K562 (cell line): ENCODE results near the gene GALNT17. TPM values are rescaled to one million over a fixed set of nuclear protein-coding genes. Genes with fewer than 3 reads are reported as not detected.

Experiments
- ATAC-seq: fragments of 200-7000 bp; cut with Tn5 transposase; 3 replicates; pipeline ENCODE4 v1.9.1; 2020; ENCODE audit warnings: moderate library complexity
- BruUV-seq: library from RNA; stranded (reverse); fragments of 400-500 nt; replicated peaks from 2 replicates; lab custom pipeline; 2021; lab: Mats Ljungman, UMichigan
- CTCF ChIA-PET: fragments of 300-600 bp; formaldehyde crosslinking; extraction: SDS; loops from one replicate; lab custom pipeline; 2021; ENCODE audit warnings: low intra/inter-chr PET ratio; lab: Yijun Ruan, JAX
- POLR2A ChIA-PET: fragments of 300-600, 350-650 bp; sonication (Branson Sonifier 250); formaldehyde crosslinking; extraction: SDS; loops from one replicate; lab custom pipeline; 2021; ENCODE audit warnings: antibody characterized with exemption, inconsistent platforms; lab: Yijun Ruan, JAX
- DNase-seq, 4 experiments: peaks; one replicate each; pipeline versions ENCODE4 v3.0.0 to v3.0.0-alpha.2; 2011 to 2018; ENCODE audit warnings: low spot score in 3 of 4, mixed read lengths in 3 of 4; ENCODE audit errors: extremely low read depth in 1 of 4
- FAIRE-seq: peaks from 2 replicates; lab custom pipeline; 2011; peaks lifted over from hg19 to GRCh38; lab: Jason Lieb, UNC
- H2AFZ ChIP-seq: 2 replicates; pipeline ENCODE4 v1.6.0; 2011; ENCODE audit warnings: low read depth, low read length, control low read depth, inconsistent platforms
- H3K27ac ChIP-seq: fragments of 200-600 bp; 3 replicates; pipeline ENCODE4 v1.8.0; 2011; ENCODE audit warnings: low read depth, mild to moderate bottlenecking, control low read depth, inconsistent platforms, low read length, moderate library complexity, mixed read lengths; ENCODE audit errors: extremely low read depth
- H3K27me3 ChIP-seq, 2 experiments: fragments of 300-600 bp in 1 of 2; 2 replicates in 1 of 2; 3 replicates in 1 of 2; pipeline versions ENCODE4 v1.6.0 to v1.8.0; 2011; ENCODE audit warnings: inconsistent platforms in 2 of 2, low read length in 2 of 2, mild to moderate bottlenecking in 1 of 2, mixed read lengths in 1 of 2, moderate library complexity in 1 of 2; ENCODE audit not compliant: control insufficient read depth in 2 of 2, insufficient read depth in 2 of 2
- H3K36me3 ChIP-seq: fragments of 300-600 bp; 3 replicates; pipeline ENCODE4 v1.8.0; 2011; ENCODE audit warnings: mild to moderate bottlenecking, low read length, inconsistent platforms; ENCODE audit not compliant: control insufficient read depth, insufficient read depth
- H3K4me1 ChIP-seq, 2 experiments: fragments of 200-600 bp in 1 of 2; replicated peaks in 1 of 2; 2 replicates in 1 of 2; 3 replicates in 1 of 2; pipeline versions ENCODE4 v1.5.1 to v1.8.0; 2011; ENCODE audit warnings: inconsistent platforms in 2 of 2, low read length in 2 of 2, mild to moderate bottlenecking in 1 of 2, mixed read lengths in 1 of 2, moderate library complexity in 1 of 2; ENCODE audit not compliant: control insufficient read depth in 2 of 2, insufficient read depth in 2 of 2
- H3K4me2 ChIP-seq: 2 replicates; pipeline ENCODE4 v1.6.1; 2011; ENCODE audit warnings: low read length, control low read depth, inconsistent platforms, mixed read lengths; ENCODE audit not compliant: insufficient read depth
- H3K4me3 ChIP-seq: fragments of 200-600 bp; sonication (generic), shearing (Covaris generic); 2 replicates; pipeline ENCODE4 v1.5.1; 2016; ENCODE audit warnings: control low read depth, inconsistent platforms
- H3K79me2 ChIP-seq: fragments of 200-600 bp; 3 replicates; pipeline ENCODE4 v1.8.0; 2011; ENCODE audit warnings: low read length, inconsistent platforms; ENCODE audit not compliant: control insufficient read depth, insufficient read depth
- H3K9ac ChIP-seq, 2 experiments: 2 replicates each; pipeline versions ENCODE4 v1.6.0 to v1.6.1; 2011; ENCODE audit warnings: low read depth in 2 of 2, low read length in 2 of 2, control low read depth in 1 of 2, inconsistent platforms in 1 of 2, mild to moderate bottlenecking in 1 of 2, mixed read lengths in 1 of 2; ENCODE audit not compliant: insufficient read depth in 1 of 2
- H3K9me1 ChIP-seq: one replicate; pipeline ENCODE4 v1.6.0; 2011; ENCODE audit warnings: inconsistent platforms, mild to moderate bottlenecking, low read length, moderate library complexity; ENCODE audit not compliant: control insufficient read depth, insufficient read depth
- H3K9me3 ChIP-seq: replicated peaks from 2 replicates; pipeline ENCODE4 v1.5.1; 2011; ENCODE audit warnings: low read depth, low read length, inconsistent platforms; ENCODE audit not compliant: control insufficient read depth, insufficient read depth
- H4K20me1 ChIP-seq: replicated peaks from 2 replicates; pipeline ENCODE4 v1.6.1; 2011; ENCODE audit warnings: low read length, inconsistent platforms, mixed read lengths; ENCODE audit not compliant: control insufficient read depth, insufficient read depth
- ATF4 ChIP-seq: fragments of 450-650 bp; formaldehyde crosslinking; IDR thresholded peaks from 2 replicates; pipeline ENCODE4 v1.4.0; 2022; ENCODE audit warnings: mild to moderate bottlenecking, moderate library complexity
- EP400 ChIP-seq: fragments of 450-650 bp; IDR thresholded peaks from 2 replicates; pipeline ENCODE4 v1.6.1; 2017; ENCODE audit warnings: antibody characterized with exemption, mild to moderate bottlenecking, moderate library complexity
- ESRRA ChIP-seq: fragments of 450-650 bp; IDR thresholded peaks from 2 replicates; pipeline ENCODE4 v1.6.1; 2014; ENCODE audit warnings: low read depth, mild to moderate bottlenecking, moderate library complexity, borderline replicate concordance
- HMG20A ChIP-seq: fragments of 450-650 bp; formaldehyde crosslinking; conservative IDR thresholded peaks from 2 replicates; pipeline ENCODE4 v1.4.0; 2020; ENCODE audit warnings: mild to moderate bottlenecking, mixed read lengths
- ILF3 ChIP-seq: fragments of 450-650 bp; IDR thresholded peaks from 2 replicates; pipeline ENCODE4 v1.6.1; 2018; ENCODE audit warnings: antibody characterized with exemption, mild to moderate bottlenecking, moderate library complexity, borderline replicate concordance
- NR3C1 ChIP-seq: sonication (generic); formaldehyde crosslinking; IDR thresholded peaks from 2 replicates; pipeline ENCODE4 v1.8.1; 2022; ENCODE audit warnings: missing genetic modification reagents
- OTX1 ChIP-seq: fragments of 450-650 bp; formaldehyde crosslinking; IDR thresholded peaks from 2 replicates; pipeline ENCODE4 v1.4.0; 2022; ENCODE audit warnings: mild to moderate bottlenecking
- STAG1 ChIP-seq: sonication (generic); formaldehyde crosslinking; IDR thresholded peaks from 2 replicates; pipeline ENCODE4 v1.5.0; 2020; ENCODE audit warnings: missing genetic modification reagents, borderline replicate concordance
- WGBS: fragments of 100-300 bp; shearing (Covaris generic); methylation state at CpG from one replicate; pipeline ENCODE4 v1.1.6; 2016; ENCODE audit warnings: low coverage, mixed read lengths; ENCODE audit not compliant: insufficient coverage; ENCODE audit errors: missing lambda C conversion rate; 5-methylcytosine and 5-hydroxymethylcytosine counted together
- in situ Hi-C: fragments of 300-500 bp; cut with MboI; formaldehyde crosslinking; loops from 4 replicates; pipeline ENCODE4 v1.15.0; 2018; ENCODE audit warnings: inconsistent platforms, mixed read lengths
- intact Hi-C: fragments of 100-400 bp; cut with micrococcal nuclease; formaldehyde crosslinking; loops from 2 replicates; pipeline ENCODE4 v1.14.2; 2022
- polyA plus RNA-seq, 8 experiments: library from polyadenylated mRNA; depleted of rRNA in 4 of 8; stranded (reverse) in 5 of 8; unstranded in 3 of 8; fragments of >200 nt; fragmentation: Nextera tagmentation in 2 of 8; fragmentation: Illumina TruSeq in 1 of 8; extraction: Ambion mirVana in 2 of 8; extraction: Trizol in 1 of 8; gene quantifications; 2 replicates each; pipeline versions ENCODE4 v1.2.1 to v1.2.3, GENCODE V29; 2011 to 2014; ENCODE audit warnings: inconsistent platforms in 1 of 8, missing spikeins in 1 of 8
- total RNA-seq, 7 experiments: library from RNA; depleted of rRNA in 6 of 7; stranded (reverse); fragments of >200 nt in 6 of 7; fragmentation: Illumina TruSeq in 2 of 7; extraction: Trizol in 2 of 7; gene quantifications; 2 replicates each; pipeline versions ENCODE4 v1.2.1 to v1.2.3, GENCODE V29; 2011 to 2021; ENCODE audit warnings: low replicate concordance in 1 of 7
- TF ChIP-seq, protein P1 (sequence below), 3 experiments: IDR thresholded peaks in 2 of 3; conservative IDR thresholded peaks in 1 of 3; 2 replicates each; pipeline ENCODE4 v1.5.1; 2011 to 2012; ENCODE audit warnings: low read length in 3 of 3, mild to moderate bottlenecking in 3 of 3, control low read depth in 2 of 3, improper control_type of control experiment in 1 of 3, inconsistent platforms in 1 of 3, low read depth in 1 of 3, mixed read lengths in 1 of 3, moderate library complexity in 1 of 3; ENCODE audit not compliant: insufficient read depth in 2 of 3
- TF ChIP-seq, protein P2 (sequence below), 2 experiments: fragments of 450-650 bp; formaldehyde crosslinking in 1 of 2; IDR thresholded peaks; 2 replicates each; pipeline versions ENCODE4 v1.4.0 to v1.6.1; 2014 to 2020; ENCODE audit warnings: mild to moderate bottlenecking in 2 of 2, borderline replicate concordance in 1 of 2, low read depth in 1 of 2

Gene GALNT17
- total and polyA plus RNA-seq, 9 of the 15 experiments (the other 6 are each of a cell fraction or from before 2014, with no cell fraction given): not detected

- no peak overlapping the region for H2AFZ ChIP-seq
- FAIRE-seq: peak; percentile 97
- H3K4me2 ChIP-seq: no peak overlapping the region
- peaks cover 0 to 4% of the 10 kb centered on the region in 2 experiments; a peak in 1 of 5 replicates for H3K4me1 ChIP-seq
- no peak overlapping the region for H3K4me3 ChIP-seq
- H3K9me3 ChIP-seq: no peaks in the 10 kb centered on the region
- DNase-seq: peak; percentile 56 to 79 (median 65)
- ChIA-PET POLR2A (no interaction called here), CTCF (interaction anchor here (0.6 to 2.3 kb wide), 3 partner anchors 12 to 906 kb away, joined by 3 to 14 read pairs (median 4); no protein-coding TSS in a partner anchor)
- intact Hi-C loops: loop anchor here (2.0 kb wide), 1 partner anchor 907 kb away; no protein-coding TSS in a partner anchor
- no peaks in the 10 kb centered on the region for H3K79me2 ChIP-seq
- in situ Hi-C loops: loop anchor here (5.0 kb wide), 1 partner anchor 879 kb away; no protein-coding TSS in a partner anchor
- ATAC-seq: peak; percentile 88
- WGBS: 6% methylated on average over 7 of the region's 7 CpGs
- no peaks in the 10 kb centered on the region for H4K20me1 ChIP-seq
- H3K36me3 ChIP-seq: no peaks in the 10 kb centered on the region
- H3K9me1 ChIP-seq: no peaks in the 10 kb centered on the region
- peaks cover 3 to 4% of the 10 kb centered on the region in 2 experiments; a peak in 2 of 5 replicates for H3K27me3 ChIP-seq
- no TSS peak for BruUV-seq
- no peak overlapping the region for H3K27ac ChIP-seq
- no peak overlapping the region for H3K9ac ChIP-seq
- TF ChIP-seq ATF4 (CRISPR knock-in tag): no peak
- no peak for TF ChIP-seq ILF3
- TF ChIP-seq STAG1: peak; percentile 30; the same call in 1 of the 2 replicates
- TF ChIP-seq, protein P1, sequence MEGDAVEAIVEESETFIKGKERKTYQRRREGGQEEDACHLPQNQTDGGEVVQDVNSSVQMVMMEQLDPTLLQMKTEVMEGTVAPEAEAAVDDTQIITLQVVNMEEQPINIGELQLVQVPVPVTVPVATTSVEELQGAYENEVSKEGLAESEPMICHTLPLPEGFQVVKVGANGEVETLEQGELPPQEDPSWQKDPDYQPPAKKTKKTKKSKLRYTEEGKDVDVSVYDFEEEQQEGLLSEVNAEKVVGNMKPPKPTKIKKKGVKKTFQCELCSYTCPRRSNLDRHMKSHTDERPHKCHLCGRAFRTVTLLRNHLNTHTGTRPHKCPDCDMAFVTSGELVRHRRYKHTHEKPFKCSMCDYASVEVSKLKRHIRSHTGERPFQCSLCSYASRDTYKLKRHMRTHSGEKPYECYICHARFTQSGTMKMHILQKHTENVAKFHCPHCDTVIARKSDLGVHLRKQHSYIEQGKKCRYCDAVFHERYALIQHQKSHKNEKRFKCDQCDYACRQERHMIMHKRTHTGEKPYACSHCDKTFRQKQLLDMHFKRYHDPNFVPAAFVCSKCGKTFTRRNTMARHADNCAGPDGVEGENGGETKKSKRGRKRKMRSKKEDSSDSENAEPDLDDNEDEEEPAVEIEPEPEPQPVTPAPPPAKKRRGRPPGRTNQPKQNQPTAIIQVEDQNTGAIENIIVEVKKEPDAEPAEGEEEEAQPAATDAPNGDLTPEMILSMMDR (IDR thresholded peaks at IDR 0.05 in 2 of 3, conservative IDR thresholded peaks at IDR 0.05 in 1 of 3; ENCODE audit: insufficient read depth in 2 of 3, low read depth in 1 of 3, low read length in 3 of 3): peak; percentile 80 to 89 (median 83)
- no peak for TF ChIP-seq NR3C1 (CRISPR knock-in tag)
- no peak for TF ChIP-seq OTX1 (CRISPR knock-in tag)
- TF ChIP-seq HMG20A (CRISPR knock-in tag): no peak
- no peak for TF ChIP-seq EP400
- TF ChIP-seq ESRRA: no peak
- TF ChIP-seq, protein P2, sequence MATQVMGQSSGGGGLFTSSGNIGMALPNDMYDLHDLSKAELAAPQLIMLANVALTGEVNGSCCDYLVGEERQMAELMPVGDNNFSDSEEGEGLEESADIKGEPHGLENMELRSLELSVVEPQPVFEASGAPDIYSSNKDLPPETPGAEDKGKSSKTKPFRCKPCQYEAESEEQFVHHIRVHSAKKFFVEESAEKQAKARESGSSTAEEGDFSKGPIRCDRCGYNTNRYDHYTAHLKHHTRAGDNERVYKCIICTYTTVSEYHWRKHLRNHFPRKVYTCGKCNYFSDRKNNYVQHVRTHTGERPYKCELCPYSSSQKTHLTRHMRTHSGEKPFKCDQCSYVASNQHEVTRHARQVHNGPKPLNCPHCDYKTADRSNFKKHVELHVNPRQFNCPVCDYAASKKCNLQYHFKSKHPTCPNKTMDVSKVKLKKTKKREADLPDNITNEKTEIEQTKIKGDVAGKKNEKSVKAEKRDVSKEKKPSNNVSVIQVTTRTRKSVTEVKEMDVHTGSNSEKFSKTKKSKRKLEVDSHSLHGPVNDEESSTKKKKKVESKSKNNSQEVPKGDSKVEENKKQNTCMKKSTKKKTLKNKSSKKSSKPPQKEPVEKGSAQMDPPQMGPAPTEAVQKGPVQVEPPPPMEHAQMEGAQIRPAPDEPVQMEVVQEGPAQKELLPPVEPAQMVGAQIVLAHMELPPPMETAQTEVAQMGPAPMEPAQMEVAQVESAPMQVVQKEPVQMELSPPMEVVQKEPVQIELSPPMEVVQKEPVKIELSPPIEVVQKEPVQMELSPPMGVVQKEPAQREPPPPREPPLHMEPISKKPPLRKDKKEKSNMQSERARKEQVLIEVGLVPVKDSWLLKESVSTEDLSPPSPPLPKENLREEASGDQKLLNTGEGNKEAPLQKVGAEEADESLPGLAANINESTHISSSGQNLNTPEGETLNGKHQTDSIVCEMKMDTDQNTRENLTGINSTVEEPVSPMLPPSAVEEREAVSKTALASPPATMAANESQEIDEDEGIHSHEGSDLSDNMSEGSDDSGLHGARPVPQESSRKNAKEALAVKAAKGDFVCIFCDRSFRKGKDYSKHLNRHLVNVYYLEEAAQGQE (IDR thresholded peaks at IDR 0.05; ENCODE audit: borderline replicate concordance): peak; percentile 37; the same call in 1 of the 2 replicates
- TF ChIP-seq, protein P2 (CRISPR knock-in tag; IDR thresholded peaks at IDR 0.05; ENCODE audit: low read depth): no peak
Observed at GRCh38 chr7:71735961-71736556, 604.1 kb downstream of the GALNT17 start.
